Esophagus squamous epithelium (tissue), 4 donors: Measurements from ENCODE around the gene KLHL29.

ENCODE experiments used
- CTCF ChIP-seq, 6 experiments: fragments of 450-650 bp in 4 of 6; fragments of 200-600 bp in 2 of 6; sonication (generic) in 2 of 6; IDR thresholded peaks; one replicate each; pipeline ENCODE4 v1.5.1; 2016 to 2019; ENCODE audit warnings: antibody characterized with exemption in 6 of 6, mild to moderate bottlenecking in 4 of 6, moderate library complexity in 4 of 6
- POLR2A ChIP-seq, 4 donors: fragments of 450-650 bp; IDR thresholded peaks; one replicate each; pipeline ENCODE4 v1.6.1; 2017; ENCODE audit warnings: antibody characterized with exemption in 4 of 4, mild to moderate bottlenecking in 4 of 4, moderate library complexity in 3 of 4

- no peak for TF ChIP-seq CTCF (IDR thresholded peaks at IDR 0.05)
- no peak for TF ChIP-seq POLR2A (IDR thresholded peaks at IDR 0.05)
Measured at GRCh38 chr2:23550553-23550952, 165.6 kb downstream of the KLHL29 start.
